Ovary (tissue), 9 donors: ENCODE results near the gene TCFL5. TPM values are rescaled to one million over a fixed set of nuclear protein-coding genes. Genes with fewer than 3 reads are reported as not detected.
A peak's percentile ranks its signal among the peaks of the same experiment; 100 is the strongest.

Source experiments
- DNase-seq, 5 donors: peaks; one replicate each; pipeline ENCODE4 v3.0.0-alpha.2; 2019 to 2020
- H3K27ac ChIP-seq, 2 donors: fragments of 200-600 bp; one replicate each; pipeline versions ENCODE4 v1.5.1 to v1.8.0; 2019 to 2022
- H3K27me3 ChIP-seq: fragments of 200-600 bp; one replicate; pipeline ENCODE4 v1.8.0; 2022
- H3K36me3 ChIP-seq: fragments of 200-600 bp; sonication (generic); one replicate; pipeline ENCODE4 v1.5.1; 2019
- H3K4me1 ChIP-seq: one replicate; pipeline ENCODE4 v1.8.1; 2013; ENCODE audit warnings: mild to moderate bottlenecking, moderate library complexity; ENCODE audit not compliant: insufficient read depth
- H3K4me3 ChIP-seq: fragments of 200-600 bp; sonication (generic); one replicate; pipeline ENCODE4 v1.5.1; 2017
- H3K9me3 ChIP-seq, 2 donors: fragments of 200-600 bp in 1 of 2; sonication (generic) in 1 of 2; one replicate each; pipeline versions ENCODE4 v1.5.1 to v1.8.1; 2013 to 2019; ENCODE audit warnings: mild to moderate bottlenecking in 1 of 2, moderate library complexity in 1 of 2
- EP300 ChIP-seq: sonication (generic); formaldehyde crosslinking; IDR thresholded peaks from one replicate; pipeline ENCODE4 v1.6.1; 2017; ENCODE audit warnings: antibody characterized with exemption
- POLR2A ChIP-seq: fragments of 450-650 bp; IDR thresholded peaks from one replicate; pipeline ENCODE4 v1.6.1; 2017; ENCODE audit warnings: antibody characterized with exemption, mild to moderate bottlenecking, moderate library complexity
- WGBS, 3 donors: extraction: QIAGEN DNeasy Blood & Tissue Kit in 1 of 3; methylation state at CpG; one replicate each; pipeline versions ENCODE4 v1.1.5 to v1.1.7; 2013 to 2017; 5-methylcytosine and 5-hydroxymethylcytosine counted together
- intact Hi-C, 4 donors: fragments of 100-400 bp; cut with DNase I; formaldehyde crosslinking; loops; one replicate each; pipeline versions ENCODE4 v1.11.0 to v1.15.1; 2022 to 2023
- polyA plus RNA-seq, 2 donors: library from polyadenylated mRNA; stranded (reverse); fragments of 200-250 nt in 1 of 2; fragments of 350-450 nt in 1 of 2; fragmentation: Illumina TruSeq in 1 of 2; extraction: RNeasy Lipid Tissue Mini Kit (QIAGEN cat#74804) in 1 of 2; gene quantifications; one replicate each; pipeline ENCODE4 v1.2.3, GENCODE V29; 2013 to 2014
- total RNA-seq, 7 donors: library from RNA; depleted of rRNA in 2 of 7; stranded (reverse); fragments of >200 nt in 2 of 7; fragmentation: NEBNext Ultra II Directional in 3 of 7; extraction: Animal tissue kit (Norgen Biotek cat#: 25700) in 3 of 7; gene quantifications; one replicate each; pipeline versions ENCODE4 v1.1.0 to v1.2.4, GENCODE V29; 2016 to 2023
- TF ChIP-seq, protein P1 (sequence below), 3 donors: fragments of 450-650 bp in 2 of 3; fragments of 200-600 bp in 1 of 3; IDR thresholded peaks; one replicate each; pipeline versions ENCODE4 v1.5.1 to v1.8.0; 2016 to 2022; ENCODE audit warnings: antibody characterized with exemption in 3 of 3, mild to moderate bottlenecking in 1 of 3
- donor health status: DM: no; HTN: no; CAD: no; lungs with moderate emphysema.
- donor health status: DM: no; HTN: no; CAD: no.
- donor health status: Bipolar disorder and iron deficiency.
- donor health status: DM: yes; HTN: yes; CAD: no.
- donor health status: DM: no; HTN: no; CAD: no.
- donor health status: DM: yes; HTN: yes; CAD: no.

The TCFL5 gene
- total and polyA plus RNA-seq, 9 donors, result 8.1 to 17.9 (median 12.3) TPM

DNA sequence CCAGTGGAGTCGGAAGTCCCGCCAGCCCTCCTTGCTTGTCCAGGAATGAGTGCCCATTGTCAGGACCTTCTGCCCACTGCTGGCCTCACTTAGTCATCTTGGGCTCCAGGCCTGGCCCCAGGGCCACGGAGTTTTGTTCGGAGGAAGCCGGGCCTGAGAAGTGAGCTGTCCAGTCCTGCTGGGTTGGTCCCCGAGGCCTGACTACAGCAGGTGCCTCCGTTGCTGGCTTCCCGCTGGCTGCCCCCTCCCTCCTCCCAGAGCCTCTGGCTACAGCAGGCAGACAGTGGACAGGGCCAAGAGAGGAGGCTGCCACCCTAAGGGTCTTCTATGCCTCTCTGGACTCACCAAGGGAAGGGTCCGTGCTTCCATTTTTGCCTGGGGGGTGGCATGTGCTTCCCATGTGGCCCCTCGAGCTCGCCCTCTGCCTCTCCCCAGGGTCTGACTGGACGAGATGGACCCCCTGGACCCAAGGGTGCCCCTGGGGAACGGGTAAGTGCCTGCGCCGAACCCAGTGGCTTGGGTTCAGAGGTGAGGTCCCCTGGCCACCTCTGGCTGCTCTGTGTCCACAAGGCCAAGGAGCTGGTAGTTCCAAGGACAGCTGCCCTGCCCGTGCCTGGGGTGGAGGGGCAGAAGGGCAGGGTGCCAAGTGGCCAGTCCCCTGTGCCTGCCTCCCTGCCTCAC is 42.0 kb downstream of the TCFL5 start:
- no peak overlapping the region for H3K27ac ChIP-seq
- H3K9me3 ChIP-seq, result no peaks in the 10 kb centered on the region
- no peaks in the 10 kb centered on the region for H3K36me3 ChIP-seq
- peaks cover 4% of the 10 kb centered on the region for H3K27me3 ChIP-seq
- no peak for TF ChIP-seq EP300
- WGBS, 3 donors, result 48 to 57% (median 50%) methylated on average over 10 to 16 of the region's 16 CpGs
- DNase-seq, result no peak
- no peak overlapping the region for H3K4me3 ChIP-seq
- intact Hi-C loops, result no loop called here
- H3K4me1 ChIP-seq, result peaks cover 11% of the 10 kb centered on the region

DNA sequence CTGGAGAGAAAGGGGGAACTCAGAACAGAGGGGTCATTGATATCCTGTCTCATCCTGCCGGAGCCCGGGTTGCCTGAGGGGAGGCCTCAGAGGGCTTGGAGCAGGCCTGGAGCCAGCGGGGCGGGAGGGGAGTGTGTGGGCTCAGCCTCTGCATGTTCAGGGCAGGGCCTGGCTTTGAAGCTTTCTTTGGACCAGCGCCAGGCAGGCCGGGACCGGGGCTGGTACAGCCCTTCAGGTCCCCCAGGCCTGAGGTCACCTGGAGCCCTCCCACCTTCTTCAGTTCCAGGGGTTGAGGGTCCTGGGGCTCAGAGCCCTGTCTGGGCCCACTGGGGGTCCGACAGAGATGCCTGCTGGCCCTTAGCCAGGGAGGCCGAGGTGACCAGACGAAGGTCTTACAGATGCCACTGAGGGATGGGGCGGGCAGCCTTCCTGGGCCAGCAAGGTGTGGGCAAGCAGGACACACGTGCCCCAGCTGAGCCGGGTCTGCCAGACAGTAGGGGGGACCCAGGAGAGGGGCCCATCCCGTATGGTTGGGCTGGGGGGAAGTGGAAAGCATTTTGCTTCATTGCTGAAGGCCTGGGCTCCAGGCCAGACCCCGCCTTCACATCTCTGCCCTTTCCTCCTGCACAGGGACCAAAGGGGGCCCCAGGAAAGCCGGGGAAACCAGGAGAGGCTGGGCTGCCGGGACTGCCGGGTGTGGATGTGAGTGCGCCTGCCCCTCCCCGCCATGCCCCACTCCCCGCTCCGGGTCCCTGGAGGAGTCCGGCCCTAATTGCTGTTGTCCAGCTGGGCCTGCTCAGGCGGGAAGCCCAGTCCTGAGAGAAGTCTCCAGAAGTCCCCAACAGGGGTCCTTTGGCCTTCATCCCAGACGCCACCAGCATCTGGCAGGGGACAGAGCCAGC is 42.8 kb downstream of the TCFL5 start:
- Histone ChIP-seq H3K36me3 (no peaks in the 10 kb centered on the region), H3K27ac (no peak overlapping the region), H3K4me1 (peaks cover 9% of the 10 kb centered on the region), H3K27me3 (peaks cover 4% of the 10 kb centered on the region), H3K4me3 (no peak overlapping the region), H3K9me3 (no peaks in the 10 kb centered on the region)
- DNase-seq, result peak; percentile 55 to 77 (median 63)
- WGBS, 3 donors, result 12 to 16% (median 13%) methylated on average over 18 to 25 of the region's 25 CpGs
- intact Hi-C loops, result no loop called here
- TF ChIP-seq POLR2A (no peak), EP300 (no peak)
- TF ChIP-seq, protein P1, sequence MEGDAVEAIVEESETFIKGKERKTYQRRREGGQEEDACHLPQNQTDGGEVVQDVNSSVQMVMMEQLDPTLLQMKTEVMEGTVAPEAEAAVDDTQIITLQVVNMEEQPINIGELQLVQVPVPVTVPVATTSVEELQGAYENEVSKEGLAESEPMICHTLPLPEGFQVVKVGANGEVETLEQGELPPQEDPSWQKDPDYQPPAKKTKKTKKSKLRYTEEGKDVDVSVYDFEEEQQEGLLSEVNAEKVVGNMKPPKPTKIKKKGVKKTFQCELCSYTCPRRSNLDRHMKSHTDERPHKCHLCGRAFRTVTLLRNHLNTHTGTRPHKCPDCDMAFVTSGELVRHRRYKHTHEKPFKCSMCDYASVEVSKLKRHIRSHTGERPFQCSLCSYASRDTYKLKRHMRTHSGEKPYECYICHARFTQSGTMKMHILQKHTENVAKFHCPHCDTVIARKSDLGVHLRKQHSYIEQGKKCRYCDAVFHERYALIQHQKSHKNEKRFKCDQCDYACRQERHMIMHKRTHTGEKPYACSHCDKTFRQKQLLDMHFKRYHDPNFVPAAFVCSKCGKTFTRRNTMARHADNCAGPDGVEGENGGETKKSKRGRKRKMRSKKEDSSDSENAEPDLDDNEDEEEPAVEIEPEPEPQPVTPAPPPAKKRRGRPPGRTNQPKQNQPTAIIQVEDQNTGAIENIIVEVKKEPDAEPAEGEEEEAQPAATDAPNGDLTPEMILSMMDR (IDR thresholded peaks at IDR 0.05), result no peak

DNA sequence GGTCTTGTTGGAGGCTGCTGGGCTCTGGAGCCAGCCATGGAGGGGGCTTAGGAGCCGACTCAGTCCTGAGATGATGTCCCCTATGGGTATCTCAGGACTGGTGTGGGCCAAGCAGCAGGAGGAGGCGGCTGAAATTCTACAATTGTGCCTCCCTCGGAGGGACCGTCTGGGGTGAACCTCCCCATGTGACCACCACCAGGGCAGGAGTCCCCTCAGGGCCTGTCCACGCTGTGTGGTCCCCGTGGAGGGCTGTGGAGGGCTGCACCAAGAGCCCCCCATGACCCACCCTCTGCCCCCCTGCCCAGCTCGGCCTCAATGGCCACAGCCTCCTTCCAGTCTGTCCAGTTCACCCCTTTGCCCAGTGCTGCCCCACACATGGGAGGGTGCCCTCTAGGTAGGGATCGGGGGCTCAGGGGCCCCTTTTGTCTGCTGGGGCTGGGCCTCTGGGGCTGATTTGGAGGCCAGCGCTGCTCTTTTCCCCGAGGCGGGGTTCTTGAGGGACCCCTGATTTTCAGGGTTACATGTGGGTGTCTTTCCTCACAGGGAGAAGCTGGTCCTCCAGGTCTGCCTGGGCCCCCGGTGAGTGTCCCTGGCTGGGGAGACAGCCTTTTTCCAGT is 43.5 kb downstream of the TCFL5 start:
- Histone ChIP-seq H3K4me3 (no peak overlapping the region), H3K36me3 (no peaks in the 10 kb centered on the region), H3K9me3 (no peaks in the 10 kb centered on the region), H3K4me1 (peaks cover 9% of the 10 kb centered on the region), H3K27me3 (peaks cover 4% of the 10 kb centered on the region), H3K27ac (no peak overlapping the region)
- intact Hi-C loops, result no loop called here
- 69 to 73% (median 72%) methylated on average over 11 to 12 of the region's 12 CpGs for WGBS, 3 donors
- DNase-seq, result no peak
- TF ChIP-seq EP300 (no peak), POLR2A (no peak)
- TF ChIP-seq, protein P1 (IDR thresholded peaks at IDR 0.05), result no peak

DNA sequence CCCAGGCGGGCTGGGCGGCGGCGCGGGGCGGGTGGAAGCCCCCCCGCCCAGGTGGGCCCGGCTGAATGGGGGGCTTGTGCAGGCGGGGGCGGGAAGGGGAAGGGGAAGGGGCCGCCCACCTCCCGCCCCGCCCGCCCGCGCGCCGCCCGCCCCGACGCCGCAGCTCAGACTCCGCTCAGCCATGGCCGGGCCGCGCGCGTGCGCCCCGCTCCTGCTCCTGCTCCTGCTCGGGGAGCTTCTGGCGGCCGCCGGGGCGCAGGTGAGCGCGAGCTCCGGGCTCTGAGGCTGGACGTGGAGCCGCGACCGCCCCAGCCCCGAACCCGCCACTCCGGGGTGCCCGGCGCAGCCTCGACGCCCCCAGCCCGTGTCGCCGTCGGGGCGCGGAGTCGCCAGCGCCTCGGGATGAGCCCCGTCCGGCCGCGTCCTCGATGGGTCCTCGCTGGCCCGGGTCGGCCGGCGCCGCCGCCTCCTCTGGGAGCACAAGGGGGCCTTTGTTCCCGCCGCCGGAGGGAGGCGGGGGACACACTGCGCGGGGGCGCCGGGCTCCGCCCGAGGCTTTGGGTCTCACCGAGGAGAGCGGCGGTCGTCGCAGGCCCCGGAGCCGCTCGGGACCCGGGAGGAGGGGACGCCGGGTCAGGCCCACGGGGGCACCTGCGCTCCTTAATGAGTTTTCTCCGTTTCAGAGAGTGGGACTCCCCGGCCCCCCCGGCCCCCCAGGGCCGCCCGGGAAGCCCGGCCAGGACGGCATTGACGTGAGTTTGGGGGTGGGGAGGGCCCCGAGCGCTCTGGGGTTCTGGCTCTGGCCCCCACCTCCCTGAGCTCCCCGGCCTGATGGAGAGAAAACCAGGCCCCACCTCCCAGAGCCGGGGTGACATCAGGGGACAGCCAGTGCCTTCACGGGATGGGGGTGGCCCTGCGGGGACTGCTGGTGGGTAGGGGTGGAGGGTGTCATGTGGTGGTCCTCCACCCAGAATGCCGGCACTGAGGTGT is 44.4 kb downstream of the TCFL5 start, which contains the start of gene COL9A3:
COL9A3 (plus strand) TSS at position 167 of the 990 bp plus-strand sequence; CDS start at position 182, 15 bp downstream.
- TF ChIP-seq, protein P1 (IDR thresholded peaks at IDR 0.05), result no peak
- no peak for TF ChIP-seq EP300
- no peak for TF ChIP-seq POLR2A
- no peaks in the 10 kb centered on the region for H3K9me3 ChIP-seq
- H3K36me3 ChIP-seq, result no peaks in the 10 kb centered on the region
- intact Hi-C loops, result no loop called here
- WGBS, 3 donors, result 10 to 36% (median 12%) methylated on average over 26 to 108 of the region's 108 CpGs
- H3K4me1 ChIP-seq, result peaks cover 9% of the 10 kb centered on the region
- H3K4me3 ChIP-seq, result peak within 1 kb of the TSS; percentile 15
- no peak within 1 kb of the TSS for H3K27ac ChIP-seq
- H3K27me3 ChIP-seq, result peaks cover 4% of the 10 kb centered on the region
- DNase-seq, result no peak
